CD4-positive, alpha-beta T cell treated with Interleukin-17A for 4 hours (primary cell): ENCODE results near the gene OR52E4.

Source experiments
- DNase-seq: peaks from one replicate; pipeline ENCODE4 v3.0.0-alpha.2; 2020; ENCODE audit warnings: mixed read lengths

The OR52E4 gene

DNA sequence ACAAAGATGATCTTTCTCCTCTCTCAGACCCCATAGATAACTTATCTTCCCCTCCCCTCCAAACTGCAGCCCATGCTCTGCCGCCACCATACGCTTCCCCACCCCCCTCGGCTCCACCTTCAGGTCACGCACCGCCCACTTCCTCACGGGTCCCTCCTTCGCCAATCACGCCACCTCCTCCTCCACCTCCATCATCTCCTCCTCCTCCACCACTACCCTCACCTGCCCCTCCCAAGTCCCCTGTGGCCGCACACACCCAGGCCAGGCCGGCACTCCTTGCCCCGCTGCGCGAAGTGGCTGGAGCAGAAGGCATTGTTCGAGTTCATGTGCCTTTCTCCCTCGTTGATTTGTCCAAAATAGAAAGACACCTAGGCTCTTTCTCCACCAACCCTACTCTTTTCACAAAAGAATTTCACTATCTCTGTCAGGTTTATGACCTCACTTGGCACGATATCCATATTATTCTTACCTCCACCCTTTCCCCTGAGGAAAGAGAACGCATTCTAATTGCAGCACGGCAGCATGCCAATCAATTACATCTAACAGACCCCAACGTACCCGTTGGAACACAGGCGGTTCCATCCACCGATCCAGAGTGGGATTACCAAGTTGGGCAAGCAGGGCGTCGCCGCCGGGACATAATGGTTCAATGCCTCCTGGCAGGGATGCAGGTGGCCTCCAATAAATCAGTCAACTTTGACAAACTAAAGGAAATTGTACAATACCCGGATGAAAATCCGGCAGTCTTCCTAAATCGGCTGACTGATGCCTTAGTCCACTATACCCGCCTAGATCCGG is 49.3 kb downstream of the OR52E4 start:
- no peak for DNase-seq

GRCh38 chr11:5930614-5931013 is 50.2 kb downstream of the OR52E4 start:
- no peak for DNase-seq

- DNase-seq, result no peak
Measured at GRCh38 chr11:5931061-5931460, 50.6 kb downstream of the OR52E4 start.

GRCh38 chr11:5932671-5933070 is 52.2 kb downstream of the OR52E4 start:
- DNase-seq, result no peak

DNA sequence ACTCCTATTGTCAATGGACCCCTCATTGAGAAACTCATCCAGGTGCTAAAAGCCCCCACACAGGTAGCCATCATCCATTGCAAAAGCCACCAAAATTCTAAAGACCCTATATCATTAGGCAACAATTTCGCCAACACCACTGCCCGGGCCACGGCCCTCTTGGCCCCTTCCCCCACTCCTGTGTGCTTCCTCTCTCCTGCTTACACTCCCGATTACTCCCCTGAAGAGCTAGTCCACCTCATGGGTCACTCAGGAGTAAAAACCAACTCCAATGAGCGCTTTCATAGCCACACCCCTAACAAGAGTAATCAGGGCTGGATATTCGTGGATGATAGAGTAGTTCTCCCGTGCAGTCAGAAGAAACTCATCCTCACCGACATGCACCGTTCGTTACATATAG is 52.7 kb downstream of the OR52E4 start:
- DNase-seq, result no peak
